ENCODE results near the gene LRP2. TPM values are rescaled to one million over a fixed set of nuclear protein-coding genes. Genes with fewer than 3 reads are reported as not detected.

The LRP2 gene
- total RNA-seq, 1 donor from 2014 or later, result 1.00 TPM

DNA sequence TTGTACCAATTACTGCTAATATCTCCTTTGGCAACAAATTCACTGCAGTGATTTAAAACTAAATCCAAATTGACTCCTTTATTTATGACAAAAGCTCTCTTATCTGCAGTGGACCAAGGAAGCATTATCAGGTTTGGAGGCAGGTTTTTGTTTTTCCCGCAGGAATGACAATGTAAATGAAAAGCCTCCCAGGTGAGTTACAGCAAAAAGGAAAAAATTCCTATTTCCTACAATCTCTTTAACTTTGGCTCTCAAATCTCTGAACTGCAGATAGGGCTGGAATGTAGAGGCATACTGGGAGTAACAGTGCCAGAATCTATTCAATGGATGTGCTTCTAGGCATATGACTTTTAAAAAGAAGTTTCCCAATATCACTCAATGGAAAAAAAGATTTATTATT lies 28.9 kb upstream of the LRP2 start:
- no peak overlapping the region for H3K27ac ChIP-seq (ENCODE audit: low read depth, low read length)
- no peak overlapping the region for H3K4me3 ChIP-seq (ENCODE audit: insufficient read depth, low read depth, low read length)
- H3K27ac Mint-ChIP-seq (ENCODE audit: unreplicated experiment), result no peak overlapping the region
- FAIRE-seq, result no peak
- H3K4me1 Mint-ChIP-seq (ENCODE audit: low read depth, unreplicated experiment), result no peaks in the 10 kb centered on the region
- no peak overlapping the region for H3K4me2 ChIP-seq (ENCODE audit: low read length)
- no peak for TF ChIP-seq EZH2 (IDR thresholded peaks at IDR 0.05; ENCODE audit: insufficient read depth, low read length)
- TF ChIP-seq, protein P1, sequence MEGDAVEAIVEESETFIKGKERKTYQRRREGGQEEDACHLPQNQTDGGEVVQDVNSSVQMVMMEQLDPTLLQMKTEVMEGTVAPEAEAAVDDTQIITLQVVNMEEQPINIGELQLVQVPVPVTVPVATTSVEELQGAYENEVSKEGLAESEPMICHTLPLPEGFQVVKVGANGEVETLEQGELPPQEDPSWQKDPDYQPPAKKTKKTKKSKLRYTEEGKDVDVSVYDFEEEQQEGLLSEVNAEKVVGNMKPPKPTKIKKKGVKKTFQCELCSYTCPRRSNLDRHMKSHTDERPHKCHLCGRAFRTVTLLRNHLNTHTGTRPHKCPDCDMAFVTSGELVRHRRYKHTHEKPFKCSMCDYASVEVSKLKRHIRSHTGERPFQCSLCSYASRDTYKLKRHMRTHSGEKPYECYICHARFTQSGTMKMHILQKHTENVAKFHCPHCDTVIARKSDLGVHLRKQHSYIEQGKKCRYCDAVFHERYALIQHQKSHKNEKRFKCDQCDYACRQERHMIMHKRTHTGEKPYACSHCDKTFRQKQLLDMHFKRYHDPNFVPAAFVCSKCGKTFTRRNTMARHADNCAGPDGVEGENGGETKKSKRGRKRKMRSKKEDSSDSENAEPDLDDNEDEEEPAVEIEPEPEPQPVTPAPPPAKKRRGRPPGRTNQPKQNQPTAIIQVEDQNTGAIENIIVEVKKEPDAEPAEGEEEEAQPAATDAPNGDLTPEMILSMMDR (IDR thresholded peaks at IDR 0.05; ENCODE audit: insufficient read depth, low read depth, low read length), result no peak
- DNase-seq (ENCODE audit: low read depth), result no peak
- no peaks in the 10 kb centered on the region for H3K4me1 ChIP-seq (ENCODE audit: insufficient read depth, low read length)
- no peaks in the 10 kb centered on the region for H3K9me3 Mint-ChIP-seq (ENCODE audit: unreplicated experiment)
- no peak overlapping the region for H3K9ac ChIP-seq (ENCODE audit: low read length)
- H3K4me3 Mint-ChIP-seq (ENCODE audit: unreplicated experiment), result no peak overlapping the region
- H2AFZ ChIP-seq (ENCODE audit: low read depth, low read length), result no peak overlapping the region
- no peaks in the 10 kb centered on the region for H4K20me1 ChIP-seq (ENCODE audit: insufficient read depth, low read length)
- H3K36me3 Mint-ChIP-seq (ENCODE audit: low read depth, unreplicated experiment), result no peaks in the 10 kb centered on the region
- H3K9me3 ChIP-seq (ENCODE audit: insufficient read depth, low read depth, low read length), result no peaks in the 10 kb centered on the region
- H3K27me3 Mint-ChIP-seq (ENCODE audit: low read depth, unreplicated experiment), result peaks cover 4% of the 10 kb centered on the region
- no peaks in the 10 kb centered on the region for H3K79me2 ChIP-seq (ENCODE audit: insufficient read depth, low read length)
- H3K36me3 ChIP-seq (ENCODE audit: insufficient read depth, low read length), result no peaks in the 10 kb centered on the region
- H3K27me3 ChIP-seq (ENCODE audit: insufficient read depth, low read length), result no peaks in the 10 kb centered on the region

DNA sequence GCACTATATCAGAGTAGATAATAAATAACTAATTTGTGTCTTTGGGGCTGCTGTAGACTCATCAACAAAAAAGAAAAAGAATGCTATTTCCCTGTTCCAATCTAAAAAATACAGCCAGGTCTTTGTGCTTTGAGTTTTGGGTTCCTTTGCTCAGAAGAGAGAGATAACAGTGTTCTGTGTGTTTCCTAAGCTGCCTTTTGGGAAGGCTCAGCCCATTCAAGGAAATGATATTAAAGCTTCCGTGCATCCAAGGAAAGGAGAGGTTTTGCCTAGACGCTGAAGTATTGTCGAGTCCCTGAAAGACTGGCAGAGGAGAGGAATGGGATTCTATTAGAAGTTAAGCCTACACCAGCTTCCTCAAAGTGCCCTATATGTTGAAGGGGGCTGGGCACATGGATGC lies 25.8 kb upstream of the LRP2 start:
- H3K27ac Mint-ChIP-seq (ENCODE audit: unreplicated experiment), result no peak overlapping the region
- H3K27ac ChIP-seq (ENCODE audit: low read depth, low read length), result no peak overlapping the region
- no peak overlapping the region for H3K4me3 ChIP-seq (ENCODE audit: insufficient read depth, low read depth, low read length)
- H3K79me2 ChIP-seq (ENCODE audit: insufficient read depth, low read length), result no peaks in the 10 kb centered on the region
- no peak for FAIRE-seq
- H3K27me3 ChIP-seq (ENCODE audit: insufficient read depth, low read length), result no peaks in the 10 kb centered on the region
- H3K9me3 ChIP-seq (ENCODE audit: insufficient read depth, low read depth, low read length), result no peaks in the 10 kb centered on the region
- no peaks in the 10 kb centered on the region for H3K4me1 ChIP-seq (ENCODE audit: insufficient read depth, low read length)
- H3K9me3 Mint-ChIP-seq (ENCODE audit: unreplicated experiment), result no peaks in the 10 kb centered on the region
- peaks cover 4% of the 10 kb centered on the region for H3K27me3 Mint-ChIP-seq (ENCODE audit: low read depth, unreplicated experiment)
- no peaks in the 10 kb centered on the region for H3K36me3 ChIP-seq (ENCODE audit: insufficient read depth, low read length)
- TF ChIP-seq EZH2 (IDR thresholded peaks at IDR 0.05; ENCODE audit: insufficient read depth, low read length), result no peak
- TF ChIP-seq, protein P1 (IDR thresholded peaks at IDR 0.05; ENCODE audit: insufficient read depth, low read depth, low read length), result no peak
- H3K9ac ChIP-seq (ENCODE audit: low read length), result no peak overlapping the region
- H3K4me3 Mint-ChIP-seq (ENCODE audit: unreplicated experiment), result no peak overlapping the region
- no peaks in the 10 kb centered on the region for H4K20me1 ChIP-seq (ENCODE audit: insufficient read depth, low read length)
- no peak for DNase-seq (ENCODE audit: low read depth)
- H3K4me2 ChIP-seq (ENCODE audit: low read length), result no peak overlapping the region
- H3K36me3 Mint-ChIP-seq (ENCODE audit: low read depth, unreplicated experiment), result no peaks in the 10 kb centered on the region
- H3K4me1 Mint-ChIP-seq (ENCODE audit: low read depth, unreplicated experiment), result no peaks in the 10 kb centered on the region
- H2AFZ ChIP-seq (ENCODE audit: low read depth, low read length), result no peak overlapping the region

DNA sequence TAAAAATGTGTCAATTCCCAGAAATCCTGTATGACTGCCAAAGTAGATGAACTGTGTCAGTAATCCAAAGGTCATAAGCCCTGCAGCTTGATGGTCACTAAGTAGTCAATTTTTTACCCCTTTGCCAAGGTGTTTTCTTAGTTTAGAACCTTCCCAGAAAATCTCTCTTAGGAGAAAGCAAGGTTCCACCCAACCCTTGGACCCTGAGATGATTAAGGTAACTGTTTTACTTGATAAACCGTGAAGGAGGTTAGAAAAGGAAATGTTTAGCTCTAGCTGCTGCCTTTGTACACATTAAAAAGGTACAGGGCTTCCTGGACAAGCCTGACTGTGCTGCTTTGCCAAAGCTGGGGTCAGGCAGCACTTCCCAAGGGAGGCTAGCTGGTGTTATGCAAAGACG lies 24.4 kb upstream of the LRP2 start:
- Histone ChIP-seq H3K27me3 (ENCODE audit: insufficient read depth, low read length) (no peaks in the 10 kb centered on the region), H3K4me2 (ENCODE audit: low read length) (no peak overlapping the region), H3K9me3 (ENCODE audit: insufficient read depth, low read depth, low read length) (no peaks in the 10 kb centered on the region), H3K36me3 (ENCODE audit: insufficient read depth, low read length) (no peaks in the 10 kb centered on the region), H3K79me2 (ENCODE audit: insufficient read depth, low read length) (no peaks in the 10 kb centered on the region), H3K9ac (ENCODE audit: low read length) (no peak overlapping the region), H3K4me1 (ENCODE audit: insufficient read depth, low read length) (no peaks in the 10 kb centered on the region), H3K27ac (ENCODE audit: low read depth, low read length) (no peak overlapping the region), H3K4me3 (ENCODE audit: insufficient read depth, low read depth, low read length) (no peak overlapping the region), H4K20me1 (ENCODE audit: insufficient read depth, low read length) (no peaks in the 10 kb centered on the region), H2AFZ (ENCODE audit: low read depth, low read length) (no peak overlapping the region)
- Mint-ChIP-seq H3K9me3 (ENCODE audit: unreplicated experiment) (no peaks in the 10 kb centered on the region), H3K36me3 (ENCODE audit: low read depth, unreplicated experiment) (no peaks in the 10 kb centered on the region), H3K4me3 (ENCODE audit: unreplicated experiment) (no peak overlapping the region), H3K27ac (ENCODE audit: unreplicated experiment) (no peak overlapping the region), H3K4me1 (ENCODE audit: low read depth, unreplicated experiment) (no peaks in the 10 kb centered on the region), H3K27me3 (ENCODE audit: low read depth, unreplicated experiment) (peaks cover 4% of the 10 kb centered on the region)
- no peak for FAIRE-seq
- no peak for DNase-seq (ENCODE audit: low read depth)
- TF ChIP-seq EZH2 (IDR thresholded peaks at IDR 0.05; ENCODE audit: insufficient read depth, low read length), result no peak
- TF ChIP-seq, protein P1 (IDR thresholded peaks at IDR 0.05; ENCODE audit: insufficient read depth, low read depth, low read length), result no peak

Data from astrocyte (in vitro differentiated cells and primary cell).